ENCODE results near the gene ACVR1. TPM values are rescaled to one million over a fixed set of nuclear protein-coding genes. Genes with fewer than 3 reads are reported as not detected.

ACVR1 gene
- polyA plus RNA-seq, 1 of the 3 experiments (the other 2 are of a cell fraction) = 22.4 TPM

- CTCF ChIA-PET = interaction anchor here (0.6 kb wide), 1 partner anchor 70 kb away, joined by 3 read pairs; no protein-coding TSS in a partner anchor
- no peak overlapping the region for H2AFZ ChIP-seq (ENCODE audit: low read depth)
- no peaks in the 10 kb centered on the region for H3K9me2 ChIP-seq
- H3K9ac ChIP-seq = no peak overlapping the region
- no peak overlapping the region for H3K4me2 ChIP-seq
- H3K27ac ChIP-seq (ENCODE audit: low read depth in 2 of 2, low read length in 1 of 2) = no peak overlapping the region
- H3K79me2 ChIP-seq (ENCODE audit: insufficient read depth) = no peaks in the 10 kb centered on the region
- no peaks in the 10 kb centered on the region for H3K4me1 ChIP-seq (ENCODE audit: control insufficient read depth in 1 of 2, insufficient read depth in 2 of 2, low read depth in 1 of 2, low read length in 1 of 2)
- no peaks in the 10 kb centered on the region for H4K20me1 ChIP-seq (ENCODE audit: insufficient read depth)
- POLR2A ChIA-PET = no interaction called here
- WGBS (ENCODE audit: low lambda C conversion rate) = 61% methylated on average over 2 of the region's 3 CpGs
- H3K4me3 ChIP-seq (ENCODE audit: low read depth in 2 of 2, low read length in 1 of 2) = no peak overlapping the region
- no peaks in the 10 kb centered on the region for H3K27me3 ChIP-seq (ENCODE audit: insufficient read depth)
- peaks cover 0 to 8% of the 10 kb centered on the region in 2 experiments for H3K36me3 ChIP-seq (replicated peaks in 1 of 2; ENCODE audit: control insufficient read depth in 1 of 2, insufficient read depth in 2 of 2, low read length in 1 of 2)
- no peaks in the 10 kb centered on the region for H3K9me3 ChIP-seq
- no peak for DNase-seq
- no peaks in the 10 kb centered on the region for H3F3A ChIP-seq (replicated peaks; ENCODE audit: insufficient read depth)
- no peak for TF ChIP-seq RXRA (IDR thresholded peaks at IDR 0.05; ENCODE audit: borderline replicate concordance, low read depth)
- TF ChIP-seq NFIC (IDR thresholded peaks at IDR 0.05; ENCODE audit: borderline replicate concordance) = no peak
- no peak for TF ChIP-seq EZH2phosphoT487 (IDR thresholded peaks at IDR 0.05; ENCODE audit: borderline replicate concordance, low read depth)
- no peak for TF ChIP-seq FOXJ3 (CRISPR knock-in tag; IDR thresholded peaks at IDR 0.05)
- TF ChIP-seq RAD21 (IDR thresholded peaks at IDR 0.05; ENCODE audit: low read length) = no peak
- no peak for TF ChIP-seq GATA2 (CRISPR knock-in tag; IDR thresholded peaks at IDR 0.05)
- TF ChIP-seq TCF12 (IDR thresholded peaks at IDR 0.05) = no peak
- TF ChIP-seq YY1 (IDR thresholded peaks at IDR 0.05; ENCODE audit: low read depth) = no peak
- no peak for TF ChIP-seq JUND (IDR thresholded peaks at IDR 0.05)
- no peak for TF ChIP-seq PBX3 (IDR thresholded peaks at IDR 0.05)
- no peak for TF ChIP-seq RFX5 (IDR thresholded peaks at IDR 0.05; ENCODE audit: low read length)
- no peak for TF ChIP-seq GABPA (IDR thresholded peaks at IDR 0.05; ENCODE audit: low read depth)
- no peak for TF ChIP-seq SMC3 (IDR thresholded peaks at IDR 0.05; ENCODE audit: low read depth, low read length)
- TF ChIP-seq, protein P1, sequence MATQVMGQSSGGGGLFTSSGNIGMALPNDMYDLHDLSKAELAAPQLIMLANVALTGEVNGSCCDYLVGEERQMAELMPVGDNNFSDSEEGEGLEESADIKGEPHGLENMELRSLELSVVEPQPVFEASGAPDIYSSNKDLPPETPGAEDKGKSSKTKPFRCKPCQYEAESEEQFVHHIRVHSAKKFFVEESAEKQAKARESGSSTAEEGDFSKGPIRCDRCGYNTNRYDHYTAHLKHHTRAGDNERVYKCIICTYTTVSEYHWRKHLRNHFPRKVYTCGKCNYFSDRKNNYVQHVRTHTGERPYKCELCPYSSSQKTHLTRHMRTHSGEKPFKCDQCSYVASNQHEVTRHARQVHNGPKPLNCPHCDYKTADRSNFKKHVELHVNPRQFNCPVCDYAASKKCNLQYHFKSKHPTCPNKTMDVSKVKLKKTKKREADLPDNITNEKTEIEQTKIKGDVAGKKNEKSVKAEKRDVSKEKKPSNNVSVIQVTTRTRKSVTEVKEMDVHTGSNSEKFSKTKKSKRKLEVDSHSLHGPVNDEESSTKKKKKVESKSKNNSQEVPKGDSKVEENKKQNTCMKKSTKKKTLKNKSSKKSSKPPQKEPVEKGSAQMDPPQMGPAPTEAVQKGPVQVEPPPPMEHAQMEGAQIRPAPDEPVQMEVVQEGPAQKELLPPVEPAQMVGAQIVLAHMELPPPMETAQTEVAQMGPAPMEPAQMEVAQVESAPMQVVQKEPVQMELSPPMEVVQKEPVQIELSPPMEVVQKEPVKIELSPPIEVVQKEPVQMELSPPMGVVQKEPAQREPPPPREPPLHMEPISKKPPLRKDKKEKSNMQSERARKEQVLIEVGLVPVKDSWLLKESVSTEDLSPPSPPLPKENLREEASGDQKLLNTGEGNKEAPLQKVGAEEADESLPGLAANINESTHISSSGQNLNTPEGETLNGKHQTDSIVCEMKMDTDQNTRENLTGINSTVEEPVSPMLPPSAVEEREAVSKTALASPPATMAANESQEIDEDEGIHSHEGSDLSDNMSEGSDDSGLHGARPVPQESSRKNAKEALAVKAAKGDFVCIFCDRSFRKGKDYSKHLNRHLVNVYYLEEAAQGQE (IDR thresholded peaks at IDR 0.05; ENCODE audit: low read depth, low read length) = no peak
- no peak for TF ChIP-seq MAX (IDR thresholded peaks at IDR 0.05; ENCODE audit: low read depth)
- TF ChIP-seq SIN3A (IDR thresholded peaks at IDR 0.05; ENCODE audit: borderline replicate concordance, low read depth, low read length) = no peak
- TF ChIP-seq TAF1 (IDR thresholded peaks at IDR 0.05; ENCODE audit: borderline replicate concordance, low read depth, low read length) = no peak
Observed at GRCh38 chr2:157699009-157699408, 177.1 kb downstream of the ACVR1 start.

All from SK-N-SH (cell line).